Heart right ventricle (tissue), 16 donors: ENCODE measurements around the gene ADGRD2. TPM values are rescaled to one million over a fixed set of nuclear protein-coding genes. Genes with fewer than 3 reads are reported as not detected.

Source experiments
- ATAC-seq, 8 donors: fragments of 200-7000 bp; cut with Tn5 transposase; one replicate each; pipeline ENCODE4 v1.9.1; 2020; ENCODE audit warnings: mild to moderate bottlenecking in 8 of 8, moderate library complexity in 8 of 8, moderate number of reproducible peaks in 1 of 8
- DNase-seq, 2 donors: peaks; one replicate each; pipeline ENCODE4 v3.0.0-alpha.2; 2020
- H3K27ac ChIP-seq, 10 donors: fragments of 200-600 bp; sonication (generic) in 2 of 10; one replicate each; pipeline versions ENCODE4 v1.5.0 to v1.8.0; 2020 to 2022; ENCODE audit warnings: mild to moderate bottlenecking in 3 of 10
- H3K27me3 ChIP-seq, 7 donors: fragments of 200-600 bp; one replicate each; pipeline ENCODE4 v1.8.0; 2021 to 2022; ENCODE audit warnings: mild to moderate bottlenecking in 2 of 7
- H3K36me3 ChIP-seq, 9 donors: fragments of 200-600 bp; sonication (generic) in 1 of 9; one replicate each; pipeline versions ENCODE4 v1.5.0 to v1.8.0; 2020 to 2022; ENCODE audit warnings: mild to moderate bottlenecking in 2 of 9
- H3K4me1 ChIP-seq, 9 donors: fragments of 200-600 bp; sonication (generic) in 1 of 9; one replicate each; pipeline versions ENCODE4 v1.5.0 to v1.8.0; 2020 to 2022; ENCODE audit warnings: mild to moderate bottlenecking in 4 of 9
- H3K4me3 ChIP-seq, 10 donors: fragments of 200-600 bp; sonication (generic) in 2 of 10; one replicate each; pipeline versions ENCODE4 v1.5.0 to v1.8.0; 2020 to 2022; ENCODE audit warnings: mild to moderate bottlenecking in 7 of 10, moderate library complexity in 2 of 10
- H3K9me3 ChIP-seq, 11 donors: fragments of 200-600 bp in 10 of 11; sonication (generic) in 2 of 11; one replicate each; pipeline versions ENCODE4 v1.5.0 to v1.8.0; 2013 to 2022; ENCODE audit warnings: mild to moderate bottlenecking in 2 of 11, control low read depth in 1 of 11, moderate library complexity in 1 of 11
- WGBS, 2 donors: extraction: QIAGEN DNeasy Blood & Tissue Kit; methylation state at CpG; one replicate each; pipeline ENCODE4 v1.1.7; 2013; ENCODE audit warnings: inconsistent platforms in 1 of 2; 5-methylcytosine and 5-hydroxymethylcytosine counted together
- intact Hi-C, 10 donors: fragments of 100-400 bp; cut with DNase I; formaldehyde crosslinking; loops; one replicate each; pipeline versions ENCODE4 v1.11.1 to v1.14.2; 2022
- polyA plus RNA-seq, 2 donors: library from polyadenylated mRNA; stranded (reverse); fragments of 200-250 nt; gene quantifications; one replicate each; pipeline ENCODE4 v1.2.3, GENCODE V29; 2013
- total RNA-seq, 10 donors: library from RNA; stranded (reverse); fragmentation: NEBNext Ultra II Directional in 3 of 10; extraction: Animal tissue kit (Norgen Biotek cat#: 25700) in 3 of 10; gene quantifications; one replicate each; pipeline versions ENCODE4 v1.2.1 to v1.2.4, GENCODE V29; 2021 to 2023
- TF ChIP-seq, protein P1 (sequence below), 9 donors: fragments of 200-600 bp; sonication (generic) in 2 of 9; IDR thresholded peaks; one replicate each; pipeline versions ENCODE4 v1.5.0 to v1.8.0; 2021 to 2022; ENCODE audit warnings: antibody characterized with exemption in 9 of 9, mild to moderate bottlenecking in 5 of 9, moderate library complexity in 1 of 9
- donor health status: Arrhythmogenic right ventricular cardiomyopathy.
- donor health status: ischemic (EF 13 %, LVEDD 7.1; RV severe dilation, severe dysfunction).
- donor health status: healthy with polysubstance abuse.
- donor health status: DM: no; HTN: yes; CAD: no.
- donor health status: DM: no; HTN: no; CAD: no.
- donor health status: ischemic (EF 25% LVEDD 6.9; RV normal size, moderate dysfunction).
- donor health status: ischemic (EF 25% LVEDD 5.7; RV mildly dilated, moderate dysfunction).
- donor health status: healthy.
- donor health status: DM: yes; HTN: yes; CAD: no.
- donor health status: Ischemic cardiomyopathy.
- donor health status: ischemic (EF 35%, LVEDD 5.7; RV mildly dilated, moderate dysfunction).
- donor health status: nonischemic (EF 11% LVEDD 7.7; RV severe dilation, severe dysfunction).
- donor health status: DM: yes; HTN: yes; CAD: no.
- donor health status: PGD.
- donor health status: ischemic (EF 29% LVEDD 5.4; RV normal size, mild dysfunction).
- donor health status: nonischemic (EF 23%, LVEDD 6.1; RV moderate dilation, normal function).

The ADGRD2 gene
- total and polyA plus RNA-seq, 12 donors = 0.03 to 0.68 TPM; not detected in 10

DNA sequence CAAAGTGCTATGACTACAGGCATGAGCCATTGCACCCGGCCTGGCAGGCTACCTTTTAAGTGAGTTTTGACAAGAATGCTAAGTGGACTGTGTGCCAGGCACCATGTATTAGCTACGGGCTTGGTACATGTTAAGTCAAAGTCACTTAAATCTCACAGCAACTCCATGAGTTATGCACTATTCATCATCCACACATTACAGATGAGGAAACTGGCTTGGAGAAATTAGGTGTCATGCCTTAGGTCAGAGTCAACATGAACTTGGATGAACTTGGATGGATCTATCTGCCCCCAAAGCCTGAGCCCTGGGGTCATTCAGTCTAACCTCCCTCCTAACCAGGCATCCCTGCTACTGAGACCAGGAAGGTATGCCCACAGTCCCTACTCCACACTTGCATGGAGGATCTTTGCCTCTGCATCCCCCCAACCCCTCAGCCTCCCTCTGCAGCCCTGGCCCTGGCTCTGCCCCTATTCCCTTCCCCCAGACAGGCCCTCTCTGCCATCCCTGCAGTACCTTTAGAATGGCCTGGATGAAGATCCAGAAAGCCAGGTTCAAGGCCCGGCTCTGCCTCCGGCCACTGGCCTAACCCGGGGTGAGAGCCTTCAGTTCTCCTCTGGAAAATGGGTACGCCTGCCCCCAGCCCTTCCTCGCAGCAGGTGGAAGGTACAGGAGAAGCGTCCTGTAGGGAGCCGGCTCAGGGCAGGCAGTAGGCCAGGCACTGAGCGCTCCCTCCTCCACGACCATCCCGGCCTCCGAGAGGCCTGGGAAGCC lies 685 bp upstream of the ADGRD2 start:
- no peak for ATAC-seq
- H3K9me3 ChIP-seq = no peaks in the 10 kb centered on the region
- no peak for DNase-seq
- intact Hi-C loops = no loop called here
- H3K4me3 ChIP-seq = no peak overlapping the region
- H3K27ac ChIP-seq = no peak overlapping the region
- peaks cover 17 to 56% (median 54%) of the 10 kb centered on the region in 7 donors for H3K27me3 ChIP-seq
- TF ChIP-seq, protein P1, sequence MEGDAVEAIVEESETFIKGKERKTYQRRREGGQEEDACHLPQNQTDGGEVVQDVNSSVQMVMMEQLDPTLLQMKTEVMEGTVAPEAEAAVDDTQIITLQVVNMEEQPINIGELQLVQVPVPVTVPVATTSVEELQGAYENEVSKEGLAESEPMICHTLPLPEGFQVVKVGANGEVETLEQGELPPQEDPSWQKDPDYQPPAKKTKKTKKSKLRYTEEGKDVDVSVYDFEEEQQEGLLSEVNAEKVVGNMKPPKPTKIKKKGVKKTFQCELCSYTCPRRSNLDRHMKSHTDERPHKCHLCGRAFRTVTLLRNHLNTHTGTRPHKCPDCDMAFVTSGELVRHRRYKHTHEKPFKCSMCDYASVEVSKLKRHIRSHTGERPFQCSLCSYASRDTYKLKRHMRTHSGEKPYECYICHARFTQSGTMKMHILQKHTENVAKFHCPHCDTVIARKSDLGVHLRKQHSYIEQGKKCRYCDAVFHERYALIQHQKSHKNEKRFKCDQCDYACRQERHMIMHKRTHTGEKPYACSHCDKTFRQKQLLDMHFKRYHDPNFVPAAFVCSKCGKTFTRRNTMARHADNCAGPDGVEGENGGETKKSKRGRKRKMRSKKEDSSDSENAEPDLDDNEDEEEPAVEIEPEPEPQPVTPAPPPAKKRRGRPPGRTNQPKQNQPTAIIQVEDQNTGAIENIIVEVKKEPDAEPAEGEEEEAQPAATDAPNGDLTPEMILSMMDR (IDR thresholded peaks at IDR 0.05) = no peak
- peaks cover 0 to 25% (median 12%) of the 10 kb centered on the region in 9 donors for H3K4me1 ChIP-seq
- 81 to 83% methylated on average over 13 of the region's 13 CpGs for WGBS, 2 donors
- no peaks in the 10 kb centered on the region for H3K36me3 ChIP-seq

DNA sequence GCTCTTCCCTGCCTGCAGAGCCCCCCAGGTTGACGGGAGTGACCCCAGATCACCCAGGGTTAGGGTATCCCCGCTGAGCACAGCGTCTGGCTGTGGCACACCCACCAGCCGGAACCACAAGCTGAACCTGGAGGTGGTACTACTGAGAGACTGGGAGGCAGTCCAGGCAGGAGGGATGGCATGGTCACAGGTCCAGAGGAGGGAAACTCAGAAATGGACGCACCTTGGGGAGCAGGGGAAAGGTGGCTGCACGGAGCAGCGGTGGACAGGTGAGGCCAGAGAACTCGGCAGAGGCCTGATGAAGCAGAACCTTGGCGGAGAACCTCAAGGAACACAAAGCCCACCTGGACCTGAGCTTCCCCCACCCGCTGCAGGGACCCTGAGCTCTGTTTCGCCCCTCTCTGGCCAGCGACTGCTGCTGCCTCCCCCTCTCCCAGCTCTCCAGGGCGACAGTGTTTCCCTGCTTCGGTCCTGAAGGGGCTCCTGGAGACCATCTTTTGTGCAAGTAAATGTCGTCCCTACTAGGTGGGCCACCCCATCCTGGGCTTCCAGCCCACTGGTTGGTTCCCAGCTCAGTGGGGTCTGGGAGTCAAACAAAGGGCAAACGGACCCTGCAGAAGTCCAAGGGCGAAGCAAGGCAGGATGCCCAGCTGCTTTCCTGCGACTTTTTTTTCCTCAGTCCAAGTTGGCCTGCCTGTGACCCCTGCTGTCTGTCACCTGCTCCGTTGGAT lies 845 bp downstream of the ADGRD2 start:
- TF ChIP-seq, protein P1 (IDR thresholded peaks at IDR 0.05) = no peak
- Histone ChIP-seq H3K4me3 (no peak overlapping the region), H3K9me3 (no peaks in the 10 kb centered on the region), H3K4me1 (peaks cover 0 to 25% (median 12%) of the 10 kb centered on the region in 9 donors), H3K27me3 (peaks cover 17 to 62% (median 56%) of the 10 kb centered on the region in 7 donors), H3K27ac (no peak overlapping the region), H3K36me3 (no peaks in the 10 kb centered on the region)
- WGBS, 2 donors = 43 to 54% methylated on average over 19 of the region's 19 CpGs
- no peak for ATAC-seq
- DNase-seq = no peak
- intact Hi-C loops = no loop called here

DNA sequence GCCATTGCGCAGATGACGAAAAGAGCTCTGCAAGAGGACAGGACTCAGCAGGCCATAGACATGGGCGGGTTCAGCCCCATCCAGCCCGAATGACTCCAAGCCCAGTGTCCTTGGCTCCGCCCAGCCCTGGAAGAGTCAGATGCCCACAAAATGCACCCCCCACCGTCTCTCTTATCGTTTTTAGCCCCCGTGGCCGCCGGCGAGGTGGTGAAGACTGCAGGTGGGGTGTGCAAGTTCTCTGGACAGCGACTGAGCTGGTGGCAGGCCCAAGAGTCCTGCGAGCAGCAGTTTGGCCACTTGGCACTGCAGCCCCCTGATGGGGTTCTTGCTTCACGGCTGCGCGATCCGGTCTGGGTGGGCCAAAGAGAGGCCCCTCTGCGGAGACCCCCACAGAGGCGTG lies 2.1 kb downstream of the ADGRD2 start:
- Histone ChIP-seq H3K27ac (no peak overlapping the region), H3K4me3 (no peak overlapping the region), H3K9me3 (no peaks in the 10 kb centered on the region), H3K4me1 (peaks cover 0 to 24% (median 12%) of the 10 kb centered on the region in 9 donors), H3K36me3 (no peaks in the 10 kb centered on the region), H3K27me3 (peaks cover 17 to 62% (median 56%) of the 10 kb centered on the region in 7 donors)
- intact Hi-C loops = no loop called here
- TF ChIP-seq, protein P1 (IDR thresholded peaks at IDR 0.05) = no peak
- DNase-seq = no peak
- ATAC-seq = no peak
- WGBS, 2 donors = 79 to 81% methylated on average over 19 of the region's 19 CpGs

DNA sequence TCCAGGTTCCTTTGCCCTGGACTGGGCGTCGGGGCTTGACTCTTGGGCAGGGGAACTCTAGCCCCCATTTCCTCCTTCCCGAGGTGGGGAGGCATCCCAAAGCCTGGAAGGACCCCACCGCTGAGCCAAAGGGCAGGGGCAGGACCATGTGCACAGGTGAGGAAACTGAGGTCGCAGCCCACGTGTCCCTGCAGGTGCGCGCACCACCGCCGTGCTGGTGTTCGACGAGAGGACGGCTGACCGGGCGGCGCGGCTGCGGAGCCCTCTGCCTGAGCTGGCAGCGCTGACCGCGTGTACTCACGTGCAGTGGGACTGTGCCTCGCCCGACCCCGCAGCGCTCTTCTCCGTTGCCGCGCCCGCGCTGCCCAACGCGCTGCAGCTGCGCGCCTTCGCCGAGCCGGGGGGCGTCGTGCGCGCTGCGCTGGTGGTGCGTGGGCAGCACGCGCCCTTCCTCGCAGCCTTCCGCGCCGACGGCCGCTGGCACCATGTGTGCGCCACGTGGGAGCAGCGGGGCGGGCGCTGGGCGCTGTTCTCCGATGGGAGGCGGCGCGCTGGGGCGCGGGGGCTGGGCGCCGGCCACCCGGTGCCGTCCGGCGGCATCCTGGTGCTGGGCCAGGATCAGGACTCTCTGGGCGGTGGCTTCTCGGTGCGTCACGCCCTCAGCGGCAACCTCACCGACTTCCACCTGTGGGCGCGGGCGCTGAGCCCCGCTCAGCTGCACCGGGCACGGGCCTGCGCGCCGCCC lies 2.8 kb downstream of the ADGRD2 start:
- Histone ChIP-seq H3K36me3 (no peaks in the 10 kb centered on the region), H3K4me1 (peaks cover 0 to 18% (median 11%) of the 10 kb centered on the region in 9 donors), H3K27me3 (peaks cover 17 to 62% (median 56%) of the 10 kb centered on the region in 7 donors), H3K4me3 (peak overlapping the region in 3 of 10 donors; percentile 3 to 24 (median 5)), H3K9me3 (no peaks in the 10 kb centered on the region), H3K27ac (no peak overlapping the region)
- DNase-seq (no peak), ATAC-seq (no peak)
- 26 to 27% methylated on average over 69 to 85 of the region's 85 CpGs for WGBS, 2 donors
- TF ChIP-seq, protein P1 (IDR thresholded peaks at IDR 0.05) = no peak
- intact Hi-C loops = no loop called here
